Epithelial cell of alveolus of lung (primary cell): ENCODE measurements around the gene GSKIP. TPM values are rescaled to one million over a fixed set of nuclear protein-coding genes. Genes with fewer than 3 reads are reported as not detected.

Experiments used
- total RNA-seq: library from RNA; depleted of rRNA; stranded (reverse); fragments of >200 nt; gene quantifications from 2 replicates; pipeline ENCODE4 v1.2.1, GENCODE V29; 2015

GSKIP gene
- total RNA-seq: 16.1 and 23.0 TPM in 2 replicates

GRCh38 chr14:96362965-96363750 is at the start of gene GSKIP, which contains the start of gene ATG2B:
TSS of gene GSKIP (plus strand) at chr14:96363526. CDS start at chr14:96382248, 18,722 bp downstream.
TSS of gene ATG2B (minus strand) at chr14:96363341. CDS start at chr14:96362976, 365 bp downstream.

Other genes with a start within 250 kb of the GSKIP start
- gene BDKRB2, start 158.7 kb upstream of the GSKIP start, total RNA-seq: 43.4 and 49.1 TPM in 2 replicates
- 4.8 and 53.3 TPM in 2 replicates for gene BDKRB1, start 107.3 kb upstream of the GSKIP start, total RNA-seq
- gene ATG2B, start 185 bp upstream of the GSKIP start, total RNA-seq: 8.1 and 14.0 TPM in 2 replicates
- gene AK7, start 28.6 kb downstream of the GSKIP start, total RNA-seq: 0.64 and 1.8 TPM in 2 replicates
- gene PAPOLA, start 138.9 kb downstream of the GSKIP start, total RNA-seq: 65.8 and 87.9 TPM in 2 replicates